ENCODE results near the gene IKZF4. TPM values are rescaled to one million over a fixed set of nuclear protein-coding genes. Genes with fewer than 3 reads are reported as not detected.

The IKZF4 gene
- total RNA-seq, 1 experiment from 2014 or later = 8.5 TPM

GRCh38 chr12:56028511-56029165 lies 7.8 kb downstream of the IKZF4 start:
- Histone ChIP-seq H3K9me3 (ENCODE audit: control insufficient read depth in 1 of 2, insufficient read depth in 1 of 2, low read depth in 1 of 2, low read length in 2 of 2) (no peaks in the 10 kb centered on the region), H4K20me1 (ENCODE audit: insufficient read depth) (no peaks in the 10 kb centered on the region), H3K4me1 (ENCODE audit: control insufficient read depth in 1 of 2, insufficient read depth in 2 of 2, low read length in 2 of 2) (no peaks in the 10 kb centered on the region), H3K27ac (ENCODE audit: low read depth, low read length) (no peak overlapping the region), H3K27me3 (ENCODE audit: insufficient read depth, low read length) (no peaks in the 10 kb centered on the region), H3K9ac (ENCODE audit: low read length) (no peak overlapping the region), H2AFZ (ENCODE audit: low read depth, low read length, poor library complexity, severe bottlenecking) (no peak overlapping the region), H3K4me2 (ENCODE audit: low read length) (no peak overlapping the region), H3K36me3 (ENCODE audit: control insufficient read depth in 1 of 2, insufficient read depth in 2 of 2, low read length in 2 of 2) (no peaks in the 10 kb centered on the region), H3K9me2 (ENCODE audit: insufficient read depth) (no peaks in the 10 kb centered on the region), H3K4me3 (replicated peaks in 1 of 2; ENCODE audit: low read depth in 1 of 2, low read length in 2 of 2) (no peak overlapping the region), H3K79me2 (ENCODE audit: insufficient read depth, low read length) (no peaks in the 10 kb centered on the region)
- TF ChIP-seq CTCF (IDR thresholded peaks at IDR 0.05 in 2 of 3, conservative IDR thresholded peaks at IDR 0.05 in 1 of 3; ENCODE audit: borderline replicate concordance in 1 of 3, insufficient read depth in 1 of 3, low read depth in 2 of 3, low read length in 2 of 3) (no peak), EGR1 (IDR thresholded peaks at IDR 0.05; ENCODE audit: low read depth) (no peak), SP1 (IDR thresholded peaks at IDR 0.05; ENCODE audit: low read depth) (no peak), TCF7L2 (IDR thresholded peaks at IDR 0.05; ENCODE audit: borderline replicate concordance, extremely low read depth, insufficient read depth, insufficient read length) (no peak), ZFX (IDR thresholded peaks at IDR 0.05) (no peak), EZH2 (IDR thresholded peaks at IDR 0.05) (no peak), SIN3A (IDR thresholded peaks at IDR 0.05; ENCODE audit: low read depth) (no peak)
- no TSS peak for BruUV-seq (replicated peaks)
- ChIA-PET RAD21 (ENCODE audit: low non-redundant PET in 1 of 2, low total read pairs in 2 of 2, uncharacterized antibody in 2 of 2, unreplicated experiment in 2 of 2) (interaction anchor here (1.2 to 1.4 kb wide), 2 partner anchors 31 to 33 kb away, joined by 3 to 4 read pairs; partner anchors contain the start of gene SUOX (in 1 of the 2)), CTCF (interaction anchor here (0.9 to 2.6 kb wide), 6 partner anchors 10 to 292 kb away, joined by 3 to 24 read pairs (median 6); partner anchors contain the start of gene SUOX), POLR2A (interaction anchor here (0.9 to 1.1 kb wide), 2 partner anchors 22 to 31 kb away, joined by 3 read pairs; partner anchors contain the start of gene SUOX)
- ATAC-seq (no peak), DNase-seq (ENCODE audit: low read depth, low spot score) (no peak)
- intact Hi-C loops (cut with micrococcal nuclease) = loop anchor here (1.0 to 5.0 kb wide), 2 partner anchors 32 to 291 kb away; no protein-coding TSS in a partner anchor

Data from HCT116 (cell line).